GM19397 (cell line): ENCODE measurements around the gene RAG2.
"Not testable (repeated sequence)": the region's sequence is repeated elsewhere in the genome, so short reads cannot be mapped to it uniquely, and the experiment has no call there.

Experiments
- ATAC-seq: cut with Tn5 transposase; IDR thresholded peaks from one replicate; pipeline ENCODE4 v1.9.1; 2021; ENCODE audit warnings: mild to moderate bottlenecking, moderate library complexity; ENCODE audit not compliant: unreplicated experiment

Gene RAG2

DNA sequence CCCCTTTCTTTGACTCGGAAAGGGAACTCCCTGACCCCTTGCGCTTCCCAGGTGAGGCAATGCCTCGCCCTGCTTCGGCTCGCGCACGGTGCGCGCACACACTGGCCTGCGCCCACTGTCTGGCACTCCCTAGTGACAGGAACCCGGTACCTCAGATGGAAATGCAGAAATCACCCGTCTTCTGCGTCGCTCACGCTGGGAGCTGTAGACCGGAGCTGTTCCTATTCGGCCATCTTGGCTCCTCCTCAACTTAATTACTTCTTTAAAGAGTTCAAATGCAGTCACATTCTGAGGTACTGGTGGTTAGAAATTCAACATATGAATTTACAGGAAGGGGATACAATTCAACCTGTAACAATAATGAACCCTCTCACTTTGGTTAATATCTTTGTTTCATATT lies 40.6 kb downstream of the RAG2 start:
- ATAC-seq = not testable (repeated sequence)

GRCh38 chr11:36550385-36551115 lies 47.5 kb downstream of the RAG2 start:
- ATAC-seq = no peak
